GM12878 (cell line): Measurements from ENCODE around the gene STARD3. TPM values are rescaled to one million over a fixed set of nuclear protein-coding genes. Genes with fewer than 3 reads are reported as not detected.
A peak's percentile ranks its signal among the peaks of the same experiment; 100 is the strongest.
"Not testable (repeated sequence)": the region's sequence is repeated elsewhere in the genome, so short reads cannot be mapped to it uniquely, and the experiment has no call there.

Source experiments
- ATAC-seq: fragments of 200-7000 bp; cut with Tn5 transposase; 3 replicates; pipeline ENCODE4 v1.9.1; 2020; ENCODE audit warnings: mild to moderate bottlenecking, moderate library complexity
- BruUV-seq: library from RNA; stranded (reverse); fragments of 400-500 nt; replicated peaks from 2 replicates; lab custom pipeline; 2021; lab: Mats Ljungman, UMichigan
- CTCF ChIA-PET: fragments of 300-600 bp; sonication (Branson Sonifier 250); formaldehyde crosslinking; extraction: SDS; loops from one replicate; lab custom pipeline; 2021; ENCODE audit warnings: inconsistent platforms; lab: Yijun Ruan, JAX
- POLR2A ChIA-PET: fragments of 350-600 bp; formaldehyde crosslinking; extraction: SDS; loops from one replicate; lab custom pipeline; 2021; ENCODE audit warnings: inconsistent platforms; lab: Charles Lee
- RAD21 ChIA-PET: fragments of 300-600 bp; sonication (Branson Sonifier 250); formaldehyde crosslinking; loops from one replicate; lab custom pipeline; 2023; ENCODE audit warnings: antibody characterized with exemption; ENCODE audit not compliant: unreplicated experiment; lab: Charles Lee
- SMC1A ChIA-PET: fragments of 300-600 bp; sonication (Branson Sonifier 250); formaldehyde crosslinking; loops from one replicate; lab custom pipeline; 2023; ENCODE audit not compliant: unreplicated experiment, uncharacterized antibody; lab: Charles Lee
- DNase-seq: peaks from one replicate; pipeline ENCODE4 v3.0.0-alpha.2; 2011; ENCODE audit warnings: low read depth, low spot score
- FAIRE-seq: peaks from 3 replicates; lab custom pipeline; 2011; peaks lifted over from hg19 to GRCh38; lab: Jason Lieb, UNC
- H2AFZ ChIP-seq: 2 replicates; pipeline ENCODE4 v1.6.0; 2011; ENCODE audit warnings: low read depth, low read length, control low read depth; ENCODE audit not compliant: control insufficient read depth
- H3K27ac ChIP-seq: 2 replicates; pipeline ENCODE4 v1.5.1; 2011; ENCODE audit warnings: control low read depth; ENCODE audit not compliant: control insufficient read depth, insufficient read depth
- H3K27me3 ChIP-seq, 2 experiments: replicated peaks in 1 of 2; 2 replicates each; pipeline versions ENCODE4 v1.6.0 to v1.6.1; 2011; ENCODE audit warnings: low read length in 1 of 2; ENCODE audit not compliant: control insufficient read depth in 2 of 2, insufficient read depth in 2 of 2
- H3K36me3 ChIP-seq, 2 experiments: 2 replicates each; pipeline ENCODE4 v1.5.1; 2011; ENCODE audit warnings: low read length in 1 of 2; ENCODE audit not compliant: control insufficient read depth in 2 of 2, insufficient read depth in 2 of 2
- H3K4me1 ChIP-seq: 2 replicates; pipeline ENCODE4 v1.6.1; 2011; ENCODE audit warnings: mild to moderate bottlenecking, low read length, moderate library complexity, mixed read lengths; ENCODE audit not compliant: control insufficient read depth, insufficient read depth
- H3K4me2 ChIP-seq: 2 replicates; pipeline ENCODE4 v1.6.0; 2011; ENCODE audit warnings: control low read depth; ENCODE audit not compliant: control insufficient read depth, insufficient read depth
- H3K4me3 ChIP-seq: fragments of 200-600 bp; sonication (generic); 2 replicates; pipeline ENCODE4 v1.5.1; 2016
- H3K79me2 ChIP-seq: 2 replicates; pipeline ENCODE4 v1.6.0; 2011; ENCODE audit warnings: low read length; ENCODE audit not compliant: control insufficient read depth, insufficient read depth
- H3K9ac ChIP-seq: 2 replicates; pipeline ENCODE4 v1.8.0; 2011; ENCODE audit warnings: low read length, control low read depth, mixed read lengths; ENCODE audit not compliant: control insufficient read depth, insufficient read depth
- H3K9me3 ChIP-seq: replicated peaks from 3 replicates; pipeline ENCODE4 v1.5.1; 2011; ENCODE audit warnings: mild to moderate bottlenecking, low read length; ENCODE audit not compliant: control insufficient read depth, insufficient read depth
- H4K20me1 ChIP-seq: 2 replicates; pipeline ENCODE4 v1.6.0; 2011; ENCODE audit not compliant: control insufficient read depth, insufficient read depth
- POLR2AphosphoS5 ChIP-seq: IDR thresholded peaks from 2 replicates; pipeline ENCODE4 v1.6.1; 2011; ENCODE audit warnings: mild to moderate bottlenecking, low read length, inconsistent platforms
- SIX5 ChIP-seq: IDR thresholded peaks from 2 replicates; pipeline ENCODE4 v1.6.1; 2011; ENCODE audit warnings: mild to moderate bottlenecking, low read depth, low read length, moderate library complexity; ENCODE audit not compliant: severe bottlenecking
- STAT1 ChIP-seq: fragments of 450-650 bp; conservative IDR thresholded peaks from 2 replicates; pipeline ENCODE4 v1.6.1; 2014; ENCODE audit warnings: antibody characterized with exemption, mild to moderate bottlenecking
- whole genome bisulfite sequencing: methylation state at CpG from one replicate; pipeline ENCODE4 v1.1.6; 2016; ENCODE audit warnings: low lambda C conversion rate; ENCODE audit not compliant: insufficient replicate concordance, insufficient coverage; ENCODE audit errors: missing lambda C conversion rate; 5-methylcytosine and 5-hydroxymethylcytosine counted together
- in situ Hi-C: fragments of 300-500 bp; cut with MboI; formaldehyde crosslinking; loops from 9 replicates; pipeline ENCODE4 v1.14.3; 2018; ENCODE audit warnings: mixed read lengths
- intact Hi-C: fragments of 100-400 bp; cut with micrococcal nuclease; formaldehyde crosslinking; loops from one replicate; pipeline ENCODE4 v1.14.2; 2022; ENCODE audit not compliant: unreplicated experiment
- polyA plus RNA-seq, 11 experiments: library from polyadenylated mRNA; depleted of rRNA in 4 of 11; unstranded in 6 of 11; stranded (reverse) in 5 of 11; fragments of >200 nt; fragmentation: Nextera tagmentation in 4 of 11; fragmentation: Illumina TruSeq in 1 of 11; extraction: Ambion mirVana in 4 of 11; extraction: Trizol in 1 of 11; gene quantifications; 1 replicate in 1 of 11; 2 replicates in 10 of 11; pipeline versions ENCODE4 v1.2.1 to v1.2.3, GENCODE V29; 2011 to 2016; ENCODE audit warnings: inconsistent platforms in 2 of 11, missing spikeins in 2 of 11, low read depth in 1 of 11
- total RNA-seq, 4 experiments: library from RNA; depleted of rRNA in 3 of 4; stranded (reverse); fragments of >200 nt in 3 of 4; fragmentation: Illumina TruSeq in 1 of 4; extraction: Trizol in 1 of 4; gene quantifications; 2 replicates each; pipeline versions ENCODE4 v1.2.1 to v1.2.3, GENCODE V29; 2013 to 2021
- TF ChIP-seq, protein P1 (sequence below): fragments of 450-650 bp; IDR thresholded peaks from 2 replicates; pipeline ENCODE4 v1.6.1; 2017; ENCODE audit warnings: low read depth, mild to moderate bottlenecking, moderate library complexity

Gene STARD3
- total and polyA plus RNA-seq, 10 of the 15 experiments (the other 5 are each of a cell fraction or from before 2014, with no cell fraction given) = 0.08 to 62.7 (median 27.5) TPM

- TF ChIP-seq, protein P1, sequence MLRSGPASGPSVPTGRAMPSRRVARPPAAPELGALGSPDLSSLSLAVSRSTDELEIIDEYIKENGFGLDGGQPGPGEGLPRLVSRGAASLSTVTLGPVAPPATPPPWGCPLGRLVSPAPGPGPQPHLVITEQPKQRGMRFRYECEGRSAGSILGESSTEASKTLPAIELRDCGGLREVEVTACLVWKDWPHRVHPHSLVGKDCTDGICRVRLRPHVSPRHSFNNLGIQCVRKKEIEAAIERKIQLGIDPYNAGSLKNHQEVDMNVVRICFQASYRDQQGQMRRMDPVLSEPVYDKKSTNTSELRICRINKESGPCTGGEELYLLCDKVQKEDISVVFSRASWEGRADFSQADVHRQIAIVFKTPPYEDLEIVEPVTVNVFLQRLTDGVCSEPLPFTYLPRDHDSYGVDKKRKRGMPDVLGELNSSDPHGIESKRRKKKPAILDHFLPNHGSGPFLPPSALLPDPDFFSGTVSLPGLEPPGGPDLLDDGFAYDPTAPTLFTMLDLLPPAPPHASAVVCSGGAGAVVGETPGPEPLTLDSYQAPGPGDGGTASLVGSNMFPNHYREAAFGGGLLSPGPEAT = peak; percentile 87
- peak; percentile 47 for TF ChIP-seq SIX5
- TF ChIP-seq STAT1 = 0 out of 2 replicates have a peak, but pooled peaks have one; percentile 31
- peak; percentile 69; the same call in 1 of the 2 replicates for TF ChIP-seq POLR2AphosphoS5
Measured at GRCh38 chr17:39636927-39637736, at the start of gene STARD3 (continued).

- ATAC-seq, H3K27ac ChIP-seq, H3K4me3 ChIP-seq, POLR2A ChIA-PET, FAIRE-seq, H3K9ac ChIP-seq, H3K4me2 ChIP-seq, H3K79me2 ChIP-seq, H3K27me3 ChIP-seq, in situ Hi-C loops, H2AFZ ChIP-seq, H3K9me3 ChIP-seq, H3K36me3 ChIP-seq, RAD21 ChIA-PET, H4K20me1 ChIP-seq, BruUV-seq, DNase-seq, intact Hi-C loops, SMC1A ChIA-PET, H3K4me1 ChIP-seq: not testable (repeated sequence)
- CTCF ChIA-PET = interaction anchor here (0.6 kb wide), 1 partner anchor 61 kb away, joined by 4 read pairs; no protein-coding TSS in a partner anchor
- WGBS = 17% methylated on average over 2 of the region's 2 CpGs
Measured at GRCh38 chr17:39590180-39590579, 46.8 kb upstream of the STARD3 start.
